ENCODE measurements around the gene CISD3.
A peak's percentile ranks its signal among the peaks of the same experiment; 100 is the strongest.

The CISD3 gene

GRCh38 chr17:38727736-38728135 is 2.4 kb upstream of the CISD3 start:
- H3K4me3 ChIP-seq (ENCODE audit: control insufficient read depth, low read depth, low read length), result no peak overlapping the region
- TF ChIP-seq, protein P1, sequence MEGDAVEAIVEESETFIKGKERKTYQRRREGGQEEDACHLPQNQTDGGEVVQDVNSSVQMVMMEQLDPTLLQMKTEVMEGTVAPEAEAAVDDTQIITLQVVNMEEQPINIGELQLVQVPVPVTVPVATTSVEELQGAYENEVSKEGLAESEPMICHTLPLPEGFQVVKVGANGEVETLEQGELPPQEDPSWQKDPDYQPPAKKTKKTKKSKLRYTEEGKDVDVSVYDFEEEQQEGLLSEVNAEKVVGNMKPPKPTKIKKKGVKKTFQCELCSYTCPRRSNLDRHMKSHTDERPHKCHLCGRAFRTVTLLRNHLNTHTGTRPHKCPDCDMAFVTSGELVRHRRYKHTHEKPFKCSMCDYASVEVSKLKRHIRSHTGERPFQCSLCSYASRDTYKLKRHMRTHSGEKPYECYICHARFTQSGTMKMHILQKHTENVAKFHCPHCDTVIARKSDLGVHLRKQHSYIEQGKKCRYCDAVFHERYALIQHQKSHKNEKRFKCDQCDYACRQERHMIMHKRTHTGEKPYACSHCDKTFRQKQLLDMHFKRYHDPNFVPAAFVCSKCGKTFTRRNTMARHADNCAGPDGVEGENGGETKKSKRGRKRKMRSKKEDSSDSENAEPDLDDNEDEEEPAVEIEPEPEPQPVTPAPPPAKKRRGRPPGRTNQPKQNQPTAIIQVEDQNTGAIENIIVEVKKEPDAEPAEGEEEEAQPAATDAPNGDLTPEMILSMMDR (conservative IDR thresholded peaks at IDR 0.05; ENCODE audit: control insufficient read depth, insufficient read depth, low read depth, low read length), result no peak
- DNase-seq (ENCODE audit: low read depth), result no peak

DNA sequence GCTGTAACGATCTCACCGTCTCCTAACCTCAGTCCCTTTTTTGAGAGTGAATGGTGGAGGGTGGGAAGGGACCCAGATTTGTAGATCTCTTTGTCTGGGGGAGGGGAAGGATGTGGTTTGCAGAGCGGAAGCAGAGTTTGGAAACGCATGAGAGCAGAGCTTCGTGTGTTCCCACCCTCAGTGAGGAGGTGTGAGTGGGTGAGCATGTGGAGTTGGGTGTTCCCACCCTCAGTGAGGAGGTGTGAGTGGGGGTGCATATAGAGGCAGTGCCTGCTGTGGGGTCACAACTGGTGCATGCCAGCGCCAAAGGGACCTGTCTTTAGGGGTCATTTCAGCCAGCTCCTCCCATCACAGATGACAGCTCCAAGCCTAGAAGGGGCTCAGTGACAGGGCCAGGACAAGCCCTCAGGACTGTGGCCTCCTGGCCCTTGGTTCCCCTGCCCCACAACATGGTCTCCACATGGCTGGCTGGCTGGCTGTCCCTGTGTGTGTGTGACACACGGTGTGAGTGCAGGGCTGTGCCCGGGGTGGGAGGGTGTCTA is 1.8 kb upstream of the CISD3 start:
- TF ChIP-seq, protein P1 (conservative IDR thresholded peaks at IDR 0.05; ENCODE audit: control insufficient read depth, insufficient read depth, low read depth, low read length), result no peak
- DNase-seq (ENCODE audit: low read depth), result no peak
- H3K4me3 ChIP-seq (ENCODE audit: control insufficient read depth, low read depth, low read length), result no peak overlapping the region

DNA sequence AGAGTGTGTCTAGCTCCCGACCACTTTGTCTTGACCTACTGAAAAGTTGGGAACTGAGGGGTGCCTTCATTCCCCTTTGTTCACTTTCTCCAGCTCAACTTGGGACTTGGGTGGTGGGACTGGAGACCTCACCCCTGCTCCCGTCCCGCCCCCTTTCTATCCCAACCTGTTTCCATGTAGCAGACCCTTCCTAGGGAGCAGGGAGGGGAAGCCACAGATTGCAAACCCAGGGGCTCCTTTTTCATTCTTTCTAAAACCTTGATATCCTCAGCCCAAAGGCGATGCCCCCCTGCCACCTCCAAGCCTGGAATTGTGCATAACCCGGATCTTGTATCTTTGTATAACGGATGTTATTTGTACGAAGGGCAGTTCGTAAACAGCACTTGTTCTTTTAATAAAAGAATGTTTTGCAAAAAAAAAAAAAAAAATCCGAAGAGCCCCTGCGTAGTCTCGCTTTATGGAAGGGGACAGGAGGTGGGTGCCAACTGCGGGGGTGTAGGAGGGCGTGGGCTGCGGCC is 714 bp upstream of the CISD3 start:
- peak overlapping the region; percentile 52 for H3K4me3 ChIP-seq (ENCODE audit: control insufficient read depth, low read depth, low read length)
- DNase-seq (ENCODE audit: low read depth), result no peak
- TF ChIP-seq, protein P1 (conservative IDR thresholded peaks at IDR 0.05; ENCODE audit: control insufficient read depth, insufficient read depth, low read depth, low read length), result no peak

DNA sequence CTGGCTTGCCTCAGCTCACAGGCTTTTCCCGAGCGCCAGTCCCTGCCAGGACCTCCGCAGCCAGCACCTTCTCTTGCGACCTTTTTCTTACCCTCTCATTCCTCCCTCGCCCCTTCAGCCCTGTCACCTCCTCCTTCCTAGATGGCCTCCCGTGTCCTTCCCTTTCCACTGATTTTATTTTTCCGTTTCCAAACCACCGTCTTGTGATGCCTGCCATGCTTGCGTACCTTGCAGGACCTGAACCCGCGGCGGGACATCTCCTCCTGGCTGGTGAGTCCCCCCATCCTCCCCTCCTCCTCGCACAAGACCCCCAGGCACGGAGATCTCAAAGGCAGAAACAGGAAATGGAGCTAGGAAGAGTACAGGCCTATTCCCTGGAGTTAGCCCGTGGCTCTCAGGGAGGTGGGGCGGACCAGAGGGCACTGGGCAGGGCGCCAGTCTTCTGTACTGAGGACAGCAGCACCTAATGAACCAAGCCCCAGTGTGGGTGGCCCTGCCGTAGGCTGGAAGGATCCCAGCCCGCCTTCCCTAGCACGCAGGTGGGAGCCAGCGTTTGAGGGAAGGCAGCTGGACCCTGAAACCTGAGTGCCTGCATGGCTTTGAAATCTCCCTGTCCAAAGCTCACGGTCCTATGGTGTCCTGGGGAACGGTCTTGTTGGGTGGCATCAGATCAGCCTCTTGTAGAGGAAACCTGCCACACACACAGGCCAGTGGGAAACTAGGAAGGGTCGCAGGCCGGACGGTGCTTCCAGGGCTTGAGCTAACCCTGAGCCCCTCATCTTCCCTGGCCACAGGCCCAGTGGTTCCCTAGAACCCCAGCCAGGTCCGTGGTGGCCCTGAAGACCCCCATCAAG is 612 bp downstream of the CISD3 start:
- TF ChIP-seq, protein P1 (conservative IDR thresholded peaks at IDR 0.05; ENCODE audit: control insufficient read depth, insufficient read depth, low read depth, low read length), result no peak
- peak; percentile 71 for DNase-seq (ENCODE audit: low read depth)
- peak overlapping the region; percentile 73 for H3K4me3 ChIP-seq (ENCODE audit: control insufficient read depth, low read depth, low read length)

GRCh38 chr17:38731526-38732294 is 1.6 kb downstream of the CISD3 start:
- H3K4me3 ChIP-seq (ENCODE audit: control insufficient read depth, low read depth, low read length), result peak overlapping the region; percentile 73
- no peak for DNase-seq (ENCODE audit: low read depth)
- TF ChIP-seq, protein P1 (conservative IDR thresholded peaks at IDR 0.05; ENCODE audit: control insufficient read depth, insufficient read depth, low read depth, low read length), result no peak

DNA sequence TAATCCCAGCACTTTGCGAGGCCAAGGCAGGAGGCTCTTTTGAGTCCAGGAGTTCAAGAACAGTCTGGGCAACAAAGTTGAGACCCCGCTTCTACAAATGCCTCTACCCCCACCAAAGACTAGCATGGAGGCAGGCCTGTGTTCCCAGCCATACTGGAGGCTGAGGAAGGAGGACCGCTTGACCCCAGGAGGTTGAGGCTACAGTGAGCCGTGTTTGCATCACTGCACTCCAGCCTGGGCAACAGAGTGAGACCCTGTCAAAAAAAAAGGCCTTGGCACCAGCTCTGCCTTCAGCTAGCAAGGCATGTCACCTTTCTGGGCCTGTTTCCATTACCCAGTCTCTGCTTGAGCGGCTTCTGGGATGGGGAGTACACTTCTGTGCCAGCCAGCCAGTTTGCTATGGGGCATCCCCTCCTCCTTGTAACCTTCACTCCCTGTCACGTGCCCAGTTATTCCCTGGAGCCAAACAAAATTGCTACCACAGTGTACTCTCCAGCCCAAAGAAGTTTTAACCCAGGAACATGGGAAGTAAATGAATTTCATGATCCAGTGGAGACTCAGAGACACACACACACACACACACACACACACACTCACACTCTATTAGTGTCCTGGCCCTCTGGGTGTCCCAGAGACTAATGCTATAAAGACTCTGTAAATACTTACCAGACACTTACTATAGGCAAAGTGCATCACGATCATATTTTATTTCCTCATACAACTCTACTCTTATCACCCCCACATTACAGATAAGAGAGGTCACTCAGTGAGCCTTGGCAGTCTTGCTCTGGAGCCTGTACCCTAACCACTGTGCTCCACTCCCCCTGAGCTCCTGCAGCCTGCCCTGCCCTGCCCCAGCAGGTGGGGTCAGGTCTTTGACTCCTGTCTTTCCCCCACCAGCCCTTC is 2.5 kb downstream of the CISD3 start:
- no peak for DNase-seq (ENCODE audit: low read depth)
- no peak overlapping the region for H3K4me3 ChIP-seq (ENCODE audit: control insufficient read depth, low read depth, low read length)
- TF ChIP-seq, protein P1 (conservative IDR thresholded peaks at IDR 0.05; ENCODE audit: control insufficient read depth, insufficient read depth, low read depth, low read length), result no peak

Measured in fibroblast of mammary gland (primary cell).